MCF 10A (cell line): Measurements from ENCODE around the gene MSI1. TPM values are rescaled to one million over a fixed set of nuclear protein-coding genes. Genes with fewer than 3 reads are reported as not detected.

ENCODE experiments used
- BruUV-seq: library from RNA; stranded (reverse); fragments of 400-500 nt; replicated peaks from 2 replicates; lab custom pipeline; 2021; lab: Mats Ljungman, UMichigan
- CTCF ChIA-PET: fragments of 300-600 bp; sonication (Branson Sonifier 250); formaldehyde crosslinking; extraction: SDS; loops from one replicate; lab custom pipeline; 2021; ENCODE audit warnings: antibody characterized with exemption, inconsistent platforms; lab: Yijun Ruan, JAX
- POLR2A ChIA-PET: fragments of 300-600, 350-650 bp; sonication (Branson Sonifier 250); formaldehyde crosslinking; extraction: SDS; loops from one replicate; lab custom pipeline; 2020; ENCODE audit warnings: antibody characterized with exemption, inconsistent platforms; lab: Yijun Ruan, JAX
- DNase-seq: peaks from one replicate; pipeline ENCODE4 v3.0.0-alpha.2; 2018; ENCODE audit not compliant: unreplicated experiment
- H3K27ac Mint-ChIP-seq: one replicate; pipeline ENCODE4 v1.8.0; 2022; ENCODE audit warnings: mild to moderate bottlenecking, low read depth, mixed read lengths; ENCODE audit not compliant: unreplicated experiment
- H3K27me3 Mint-ChIP-seq: one replicate; pipeline ENCODE4 v1.8.0; 2022; ENCODE audit warnings: mixed read lengths; ENCODE audit not compliant: insufficient read depth, unreplicated experiment
- H3K36me3 Mint-ChIP-seq: one replicate; pipeline ENCODE4 v1.8.0; 2022; ENCODE audit warnings: mild to moderate bottlenecking, moderate library complexity, mixed read lengths; ENCODE audit not compliant: insufficient read depth, unreplicated experiment
- H3K4me1 Mint-ChIP-seq: one replicate; pipeline ENCODE4 v1.8.0; 2022; ENCODE audit warnings: mixed read lengths; ENCODE audit not compliant: insufficient read depth, unreplicated experiment
- H3K4me3 Mint-ChIP-seq: one replicate; pipeline ENCODE4 v1.8.0; 2022; ENCODE audit warnings: mild to moderate bottlenecking, moderate library complexity, mixed read lengths; ENCODE audit not compliant: unreplicated experiment
- H3K9me3 Mint-ChIP-seq: one replicate; pipeline ENCODE4 v1.8.0; 2022; ENCODE audit warnings: mixed read lengths; ENCODE audit not compliant: unreplicated experiment
- intact Hi-C: fragments of 100-400 bp; cut with micrococcal nuclease; formaldehyde crosslinking; loops from 2 replicates; pipeline ENCODE4 v1.14.1; 2022
- total RNA-seq: library from RNA; stranded (reverse); gene quantifications from 2 replicates; pipeline ENCODE4 v1.2.3, GENCODE V29; 2022
- TF ChIP-seq, protein P1 (sequence below): fragments of 200-600 bp; IDR thresholded peaks from one replicate; pipeline ENCODE4 v1.8.0; 2022; ENCODE audit warnings: antibody characterized with exemption, mild to moderate bottlenecking; ENCODE audit not compliant: unreplicated experiment

Gene MSI1
- total RNA-seq, 1 experiment from 2014 or later: not detected

DNA sequence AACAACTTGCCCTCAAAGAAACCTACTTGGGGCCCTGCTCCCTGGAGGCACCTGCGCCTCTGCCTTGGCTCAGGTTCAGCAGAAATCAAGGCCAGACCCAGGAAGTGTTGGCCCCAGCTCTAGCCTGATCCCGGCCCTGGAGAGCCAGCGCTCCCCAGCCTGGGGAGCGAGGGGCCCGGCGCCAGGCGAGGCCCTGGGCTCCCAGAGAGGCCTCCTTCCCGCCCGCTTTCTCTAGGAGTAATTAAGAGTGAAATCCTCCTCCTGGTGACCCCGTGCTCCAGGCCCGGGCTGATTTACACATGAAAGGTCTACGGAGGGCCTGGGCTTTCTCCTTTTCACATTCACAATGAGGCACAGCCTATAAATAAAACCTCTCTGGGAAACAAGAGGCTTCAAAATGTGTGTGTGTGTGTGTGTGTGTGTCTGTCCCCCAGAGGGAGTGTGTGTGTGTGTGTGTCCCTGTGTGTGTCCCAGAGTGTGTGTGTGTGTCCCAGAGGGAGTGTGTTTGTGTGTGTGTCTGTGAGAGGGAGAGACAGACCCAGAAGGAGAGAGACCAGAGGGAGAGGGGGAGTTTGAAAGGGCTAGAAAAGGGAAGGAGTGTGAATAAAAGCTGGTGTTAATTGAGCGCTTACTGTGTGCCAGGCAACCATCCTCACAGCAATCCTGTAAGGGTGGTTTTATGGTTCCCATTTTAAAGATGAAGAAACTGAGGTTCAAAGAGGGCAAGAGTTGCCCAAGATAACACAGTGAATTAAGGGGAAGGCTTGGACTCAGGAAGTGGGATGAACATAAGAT, 45.1 kb upstream of the MSI1 start:
- DNase-seq: no peak
- Mint-ChIP-seq H3K27ac (no peak overlapping the region), H3K27me3 (no peaks in the 10 kb centered on the region), H3K36me3 (no peaks in the 10 kb centered on the region), H3K9me3 (no peaks in the 10 kb centered on the region), H3K4me1 (no peaks in the 10 kb centered on the region), H3K4me3 (no peak overlapping the region)
- CTCF ChIA-PET: no interaction called here
- BruUV-seq: no TSS peak
- TF ChIP-seq, protein P1, sequence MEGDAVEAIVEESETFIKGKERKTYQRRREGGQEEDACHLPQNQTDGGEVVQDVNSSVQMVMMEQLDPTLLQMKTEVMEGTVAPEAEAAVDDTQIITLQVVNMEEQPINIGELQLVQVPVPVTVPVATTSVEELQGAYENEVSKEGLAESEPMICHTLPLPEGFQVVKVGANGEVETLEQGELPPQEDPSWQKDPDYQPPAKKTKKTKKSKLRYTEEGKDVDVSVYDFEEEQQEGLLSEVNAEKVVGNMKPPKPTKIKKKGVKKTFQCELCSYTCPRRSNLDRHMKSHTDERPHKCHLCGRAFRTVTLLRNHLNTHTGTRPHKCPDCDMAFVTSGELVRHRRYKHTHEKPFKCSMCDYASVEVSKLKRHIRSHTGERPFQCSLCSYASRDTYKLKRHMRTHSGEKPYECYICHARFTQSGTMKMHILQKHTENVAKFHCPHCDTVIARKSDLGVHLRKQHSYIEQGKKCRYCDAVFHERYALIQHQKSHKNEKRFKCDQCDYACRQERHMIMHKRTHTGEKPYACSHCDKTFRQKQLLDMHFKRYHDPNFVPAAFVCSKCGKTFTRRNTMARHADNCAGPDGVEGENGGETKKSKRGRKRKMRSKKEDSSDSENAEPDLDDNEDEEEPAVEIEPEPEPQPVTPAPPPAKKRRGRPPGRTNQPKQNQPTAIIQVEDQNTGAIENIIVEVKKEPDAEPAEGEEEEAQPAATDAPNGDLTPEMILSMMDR: no peak
- POLR2A ChIA-PET: interaction anchor here (0.6 kb wide), 1 partner anchor 9 kb away, joined by 3 read pairs; no protein-coding TSS in a partner anchor
- intact Hi-C loops: no loop called here

DNA sequence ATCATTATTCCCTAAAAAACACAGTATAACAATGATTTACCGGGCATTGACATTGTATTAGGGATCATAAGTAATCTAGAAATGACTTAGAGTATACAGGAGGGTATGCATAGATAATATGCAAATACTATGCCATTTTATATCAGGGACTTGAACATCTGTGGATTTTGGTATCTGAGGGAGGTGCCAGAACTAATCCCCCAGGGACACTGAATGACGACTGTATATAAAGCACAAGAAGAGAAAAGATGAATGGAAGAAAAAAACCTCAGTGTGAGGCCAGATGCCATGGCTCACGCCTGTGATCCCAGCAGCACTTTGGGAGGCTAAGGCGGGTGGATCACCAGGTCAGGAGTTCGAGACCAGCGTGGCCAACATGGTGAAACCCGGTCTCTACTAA, 43.5 kb upstream of the MSI1 start:
- H3K36me3 Mint-ChIP-seq: no peaks in the 10 kb centered on the region
- no TSS peak for BruUV-seq
- no peak overlapping the region for H3K27ac Mint-ChIP-seq
- no peaks in the 10 kb centered on the region for H3K9me3 Mint-ChIP-seq
- intact Hi-C loops: no loop called here
- DNase-seq: no peak
- TF ChIP-seq, protein P1: no peak
- POLR2A ChIA-PET: interaction anchor here (1.2 kb wide), 1 partner anchor 32 kb away, joined by 3 read pairs; no protein-coding TSS in a partner anchor
- H3K27me3 Mint-ChIP-seq: no peaks in the 10 kb centered on the region
- H3K4me3 Mint-ChIP-seq: no peak overlapping the region
- CTCF ChIA-PET: interaction anchor here (0.6 kb wide), 1 partner anchor 57 kb away, joined by 3 read pairs; no protein-coding TSS in a partner anchor
- H3K4me1 Mint-ChIP-seq: no peaks in the 10 kb centered on the region

DNA sequence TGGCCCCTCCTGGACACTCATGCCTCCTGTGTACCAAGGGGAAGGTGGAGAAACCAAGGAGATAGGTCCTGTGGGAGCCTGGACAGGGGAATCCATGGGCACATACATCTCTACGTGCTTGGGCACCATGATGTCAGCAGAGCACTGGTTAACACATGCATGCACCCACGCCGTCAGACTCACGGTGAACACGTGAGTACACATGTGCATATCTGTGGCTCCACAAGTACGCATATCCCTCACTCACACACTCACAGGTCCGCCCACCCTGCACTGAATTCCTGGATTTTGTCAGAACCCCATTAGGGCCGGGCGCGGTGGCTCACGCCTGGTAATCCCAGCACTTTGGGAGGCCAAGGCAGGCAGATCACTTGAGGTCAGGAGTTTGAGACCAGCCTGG, 39.8 kb upstream of the MSI1 start:
- no peak overlapping the region for H3K27ac Mint-ChIP-seq
- no peak overlapping the region for H3K4me3 Mint-ChIP-seq
- TF ChIP-seq, protein P1: no peak
- intact Hi-C loops: no loop called here
- no peaks in the 10 kb centered on the region for H3K9me3 Mint-ChIP-seq
- H3K4me1 Mint-ChIP-seq: no peaks in the 10 kb centered on the region
- no peaks in the 10 kb centered on the region for H3K27me3 Mint-ChIP-seq
- BruUV-seq: no TSS peak
- no peak for DNase-seq
- POLR2A ChIA-PET: no interaction called here
- H3K36me3 Mint-ChIP-seq: no peaks in the 10 kb centered on the region
- CTCF ChIA-PET: no interaction called here

DNA sequence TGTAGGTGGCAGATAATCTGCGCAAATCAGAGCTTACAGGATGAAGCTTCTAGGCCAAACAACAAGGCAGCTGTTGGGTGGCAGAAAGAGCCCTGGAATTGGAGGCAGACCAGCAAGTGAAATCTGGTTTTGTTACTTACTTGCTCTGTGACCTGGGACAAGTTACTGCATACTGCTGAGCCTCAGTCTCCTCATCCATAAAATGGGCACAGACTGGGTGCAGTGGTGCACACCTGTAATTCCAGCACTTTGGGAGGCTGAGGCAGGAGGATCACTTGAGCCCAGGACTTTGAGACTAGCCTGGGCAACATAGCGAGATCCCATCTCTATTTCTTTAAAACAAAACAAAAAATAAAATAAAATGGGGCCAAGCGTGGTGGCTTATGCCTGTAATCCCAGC, 37.6 kb upstream of the MSI1 start:
- CTCF ChIA-PET: interaction anchor here (0.7 kb wide), 1 partner anchor 1311 kb away, joined by 3 read pairs; no protein-coding TSS in a partner anchor

More for the DNA sequence above, 37.6 kb upstream of the MSI1 start:
- intact Hi-C loops: no loop called here
- H3K9me3 Mint-ChIP-seq: no peaks in the 10 kb centered on the region
- no peaks in the 10 kb centered on the region for H3K4me1 Mint-ChIP-seq
- no peak for DNase-seq
- BruUV-seq: no TSS peak
- POLR2A ChIA-PET: no interaction called here
- H3K36me3 Mint-ChIP-seq: no peaks in the 10 kb centered on the region
- TF ChIP-seq, protein P1: no peak
- no peak overlapping the region for H3K4me3 Mint-ChIP-seq
- no peaks in the 10 kb centered on the region for H3K27me3 Mint-ChIP-seq
- no peak overlapping the region for H3K27ac Mint-ChIP-seq
